GM23338 (cell line): ENCODE data around the gene REEP3. TPM values are rescaled to one million over a fixed set of nuclear protein-coding genes. Genes with fewer than 3 reads are reported as not detected.

Experiments used
- ATAC-seq: fragments of 200-7000 bp; cut with Tn5 transposase; 3 replicates; pipeline ENCODE4 v1.9.1; 2020
- DNase-seq: peaks from one replicate; pipeline ENCODE4 v3.0.0-alpha.2; 2015; ENCODE audit warnings: low spot score
- H2AFZ ChIP-seq: fragments of 200-600 bp; sonication (generic); 2 replicates; pipeline ENCODE4 v1.8.0; 2016; ENCODE audit warnings: antibody characterized with exemption, mild to moderate bottlenecking, moderate library complexity
- H3F3A ChIP-seq: fragments of 200-600 bp; sonication (generic); replicated peaks from 2 replicates; pipeline ENCODE4 v1.8.0; 2017; ENCODE audit warnings: antibody characterized with exemption, mixed run types, low read depth
- H3K27ac ChIP-seq: fragments of 200-600 bp; sonication (generic); 2 replicates; pipeline ENCODE4 v1.6.1; 2016; ENCODE audit warnings: low read depth
- H3K27me3 ChIP-seq: fragments of 200-600 bp; sonication (generic); 2 replicates; pipeline ENCODE4 v1.8.0; 2016; ENCODE audit warnings: mild to moderate bottlenecking, mixed run types, moderate library complexity; ENCODE audit not compliant: insufficient read depth
- H3K36me3 ChIP-seq: fragments of 200-600 bp; sonication (generic); 2 replicates; pipeline ENCODE4 v1.8.0; 2016; ENCODE audit warnings: mild to moderate bottlenecking; ENCODE audit not compliant: insufficient read depth
- H3K4me1 ChIP-seq: fragments of 200-600 bp; sonication (generic); 2 replicates; pipeline ENCODE4 v1.8.0; 2016; ENCODE audit warnings: mild to moderate bottlenecking, moderate library complexity; ENCODE audit not compliant: insufficient read depth
- H3K4me2 ChIP-seq: fragments of 200-600 bp; sonication (generic); 2 replicates; pipeline ENCODE4 v1.7.1; 2017; ENCODE audit warnings: mixed run types
- H3K4me3 ChIP-seq: fragments of 200-600 bp; sonication (generic); 2 replicates; pipeline ENCODE4 v1.6.1; 2016; ENCODE audit warnings: mixed run types
- H3K79me2 ChIP-seq: fragments of 200-600 bp; sonication (generic); replicated peaks from 2 replicates; pipeline ENCODE4 v1.8.0; 2017; ENCODE audit warnings: mild to moderate bottlenecking; ENCODE audit not compliant: insufficient read depth
- H3K9me2 ChIP-seq: fragments of 200-600 bp; sonication (generic); 2 replicates; pipeline ENCODE4 v1.8.0; 2017; ENCODE audit not compliant: insufficient read depth
- H4K20me1 ChIP-seq: fragments of 200-600 bp; sonication (generic); replicated peaks from 2 replicates; pipeline ENCODE4 v1.8.0; 2017; ENCODE audit warnings: mild to moderate bottlenecking; ENCODE audit not compliant: insufficient read depth
- H3K27ac Mint-ChIP-seq: 2 replicates; pipeline ENCODE4 v1.8.0; 2020; ENCODE audit warnings: inconsistent platforms, mild to moderate bottlenecking, moderate library complexity, mixed read lengths
- H3K27me3 Mint-ChIP-seq: 3 replicates; pipeline ENCODE4 v1.8.0; 2022; ENCODE audit warnings: low read depth, mild to moderate bottlenecking, moderate library complexity, mixed read lengths, inconsistent platforms; ENCODE audit not compliant: insufficient read depth, poor library complexity
- H3K36me3 Mint-ChIP-seq: 3 replicates; pipeline ENCODE4 v1.8.0; 2021; ENCODE audit warnings: low read depth, mild to moderate bottlenecking, inconsistent platforms, moderate library complexity, mixed read lengths
- H3K4me1 Mint-ChIP-seq: 3 replicates; pipeline ENCODE4 v1.8.0; 2020; ENCODE audit warnings: mild to moderate bottlenecking, inconsistent platforms, mixed read lengths
- H3K4me3 Mint-ChIP-seq: 3 replicates; pipeline ENCODE4 v1.8.0; 2021; ENCODE audit warnings: moderate library complexity, mild to moderate bottlenecking, inconsistent platforms, mixed read lengths
- H3K9me3 Mint-ChIP-seq: 3 replicates; pipeline ENCODE4 v1.8.0; 2020; ENCODE audit warnings: moderate library complexity, mild to moderate bottlenecking, inconsistent platforms, mixed read lengths
- CREB1 ChIP-seq: fragments of 250-450 bp; sonication (Bioruptor Pico); IDR thresholded peaks from 2 replicates; pipeline ENCODE4 v1.5.0; 2020; ENCODE audit warnings: low read depth, mild to moderate bottlenecking, moderate library complexity
- EZH2 ChIP-seq: fragments of 200-600 bp; sonication (generic); IDR thresholded peaks from one replicate; pipeline ENCODE4 v1.8.0; 2017; ENCODE audit warnings: antibody characterized with exemption, mild to moderate bottlenecking, low read depth; ENCODE audit not compliant: unreplicated experiment
- EZH2phosphoT487 ChIP-seq: fragments of 200-600 bp; sonication (generic); IDR thresholded peaks from one replicate; pipeline ENCODE4 v1.8.1; 2018; ENCODE audit warnings: antibody characterized with exemption; ENCODE audit not compliant: unreplicated experiment
- JUNB ChIP-seq: IDR thresholded peaks from one replicate; pipeline ENCODE4 v1.6.1; 2016; ENCODE audit warnings: antibody characterized with exemption; ENCODE audit not compliant: unreplicated experiment
- NANOG ChIP-seq: IDR thresholded peaks from 2 replicates; pipeline ENCODE4 v1.6.1; 2016; ENCODE audit warnings: antibody characterized with exemption, borderline replicate concordance
- POLR2AphosphoS5 ChIP-seq: IDR thresholded peaks from 2 replicates; pipeline ENCODE4 v1.6.1; 2016; ENCODE audit warnings: antibody characterized with exemption, low read depth
- STAT1 ChIP-seq: IDR thresholded peaks from one replicate; pipeline ENCODE4 v1.6.1; 2016; ENCODE audit warnings: antibody characterized with exemption; ENCODE audit not compliant: unreplicated experiment
- ZNF114 ChIP-seq: fragments of 250-450 bp; sonication (Bioruptor Pico); IDR thresholded peaks from 2 replicates; pipeline ENCODE4 v1.5.0; 2020; ENCODE audit warnings: mild to moderate bottlenecking, moderate library complexity
- ZNF462 ChIP-seq: fragments of 250-450 bp; sonication (Bioruptor Pico); IDR thresholded peaks from 2 replicates; pipeline ENCODE4 v1.5.0; 2020; ENCODE audit warnings: mild to moderate bottlenecking, moderate library complexity
- polyA plus RNA-seq: library from polyadenylated mRNA; unstranded; fragments of >200 nt; fragmentation: Nextera tagmentation; extraction: Ambion mirVana; gene quantifications from 2 replicates; pipeline ENCODE4 v1.2.1, GENCODE V29; 2016
- total RNA-seq: library from RNA; depleted of rRNA; stranded (reverse); fragments of >200 nt; shearing (Covaris generic); gene quantifications from 2 replicates; pipeline ENCODE4 v1.2.3, GENCODE V29; 2014
- TF ChIP-seq, protein P1 (sequence below): IDR thresholded peaks from 2 replicates; pipeline ENCODE4 v1.6.1; 2016; ENCODE audit warnings: antibody characterized with exemption
- TF ChIP-seq, protein P2 (sequence below), 2 experiments: fragments of 200-600 bp in 1 of 2; sonication (generic) in 1 of 2; conservative IDR thresholded peaks; 2 replicates each; pipeline versions ENCODE4 v1.5.1 to v1.6.1; 2016 to 2017; ENCODE audit warnings: antibody characterized with exemption in 2 of 2, low read depth in 2 of 2, mild to moderate bottlenecking in 2 of 2, moderate library complexity in 1 of 2
- TF ChIP-seq, protein P3 (sequence below): IDR thresholded peaks from one replicate; pipeline ENCODE4 v1.6.1; 2018; ENCODE audit warnings: antibody characterized with exemption; ENCODE audit not compliant: unreplicated experiment

Gene REEP3
- total and polyA plus RNA-seq, 2 experiments from 2014 or later = 29.5 to 48.7 TPM

DNA sequence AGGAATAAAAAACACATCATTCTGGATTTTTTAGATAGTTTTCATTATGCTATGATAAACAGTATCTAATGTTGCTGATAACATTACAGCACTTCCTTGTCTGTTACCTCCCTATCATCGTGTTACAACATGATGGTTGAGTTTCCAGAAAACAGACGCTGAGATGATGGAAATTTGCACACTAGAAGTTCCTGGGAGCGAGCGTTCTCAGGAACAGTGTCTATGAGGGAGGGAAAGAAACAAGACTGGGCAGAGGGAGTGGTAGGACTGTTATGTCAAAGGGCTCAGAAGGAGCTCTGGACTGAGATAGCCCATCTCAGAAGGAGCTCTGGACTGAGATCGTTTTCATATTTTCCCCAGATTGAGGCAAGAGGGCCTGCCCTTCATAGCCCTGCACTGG, 121.6 kb downstream of the REEP3 start (continued):
- no peak for TF ChIP-seq ZNF462 (CRISPR knock-in tag)
- no peak for TF ChIP-seq EZH2
- TF ChIP-seq POLR2AphosphoS5 = no peak
- no peak for TF ChIP-seq CREB1 (CRISPR knock-in tag)

- H2AFZ ChIP-seq = peak overlapping the region; percentile 3; the same call in 1 of the 2 replicates
- no peak for DNase-seq
- H3K27ac Mint-ChIP-seq = no peak overlapping the region; the same call in 1 of the 2 replicates
- TF ChIP-seq NANOG = no peak
- TF ChIP-seq, protein P1, sequence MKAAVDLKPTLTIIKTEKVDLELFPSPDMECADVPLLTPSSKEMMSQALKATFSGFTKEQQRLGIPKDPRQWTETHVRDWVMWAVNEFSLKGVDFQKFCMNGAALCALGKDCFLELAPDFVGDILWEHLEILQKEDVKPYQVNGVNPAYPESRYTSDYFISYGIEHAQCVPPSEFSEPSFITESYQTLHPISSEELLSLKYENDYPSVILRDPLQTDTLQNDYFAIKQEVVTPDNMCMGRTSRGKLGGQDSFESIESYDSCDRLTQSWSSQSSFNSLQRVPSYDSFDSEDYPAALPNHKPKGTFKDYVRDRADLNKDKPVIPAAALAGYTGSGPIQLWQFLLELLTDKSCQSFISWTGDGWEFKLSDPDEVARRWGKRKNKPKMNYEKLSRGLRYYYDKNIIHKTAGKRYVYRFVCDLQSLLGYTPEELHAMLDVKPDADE = no peak
- TF ChIP-seq STAT1 = no peak
- TF ChIP-seq ZNF114 (CRISPR knock-in tag) = no peak
- TF ChIP-seq, protein P2, sequence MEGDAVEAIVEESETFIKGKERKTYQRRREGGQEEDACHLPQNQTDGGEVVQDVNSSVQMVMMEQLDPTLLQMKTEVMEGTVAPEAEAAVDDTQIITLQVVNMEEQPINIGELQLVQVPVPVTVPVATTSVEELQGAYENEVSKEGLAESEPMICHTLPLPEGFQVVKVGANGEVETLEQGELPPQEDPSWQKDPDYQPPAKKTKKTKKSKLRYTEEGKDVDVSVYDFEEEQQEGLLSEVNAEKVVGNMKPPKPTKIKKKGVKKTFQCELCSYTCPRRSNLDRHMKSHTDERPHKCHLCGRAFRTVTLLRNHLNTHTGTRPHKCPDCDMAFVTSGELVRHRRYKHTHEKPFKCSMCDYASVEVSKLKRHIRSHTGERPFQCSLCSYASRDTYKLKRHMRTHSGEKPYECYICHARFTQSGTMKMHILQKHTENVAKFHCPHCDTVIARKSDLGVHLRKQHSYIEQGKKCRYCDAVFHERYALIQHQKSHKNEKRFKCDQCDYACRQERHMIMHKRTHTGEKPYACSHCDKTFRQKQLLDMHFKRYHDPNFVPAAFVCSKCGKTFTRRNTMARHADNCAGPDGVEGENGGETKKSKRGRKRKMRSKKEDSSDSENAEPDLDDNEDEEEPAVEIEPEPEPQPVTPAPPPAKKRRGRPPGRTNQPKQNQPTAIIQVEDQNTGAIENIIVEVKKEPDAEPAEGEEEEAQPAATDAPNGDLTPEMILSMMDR (conservative IDR thresholded peaks at IDR 0.05; ENCODE audit: low read depth in 2 of 2) = no peak
- TF ChIP-seq, protein P3, sequence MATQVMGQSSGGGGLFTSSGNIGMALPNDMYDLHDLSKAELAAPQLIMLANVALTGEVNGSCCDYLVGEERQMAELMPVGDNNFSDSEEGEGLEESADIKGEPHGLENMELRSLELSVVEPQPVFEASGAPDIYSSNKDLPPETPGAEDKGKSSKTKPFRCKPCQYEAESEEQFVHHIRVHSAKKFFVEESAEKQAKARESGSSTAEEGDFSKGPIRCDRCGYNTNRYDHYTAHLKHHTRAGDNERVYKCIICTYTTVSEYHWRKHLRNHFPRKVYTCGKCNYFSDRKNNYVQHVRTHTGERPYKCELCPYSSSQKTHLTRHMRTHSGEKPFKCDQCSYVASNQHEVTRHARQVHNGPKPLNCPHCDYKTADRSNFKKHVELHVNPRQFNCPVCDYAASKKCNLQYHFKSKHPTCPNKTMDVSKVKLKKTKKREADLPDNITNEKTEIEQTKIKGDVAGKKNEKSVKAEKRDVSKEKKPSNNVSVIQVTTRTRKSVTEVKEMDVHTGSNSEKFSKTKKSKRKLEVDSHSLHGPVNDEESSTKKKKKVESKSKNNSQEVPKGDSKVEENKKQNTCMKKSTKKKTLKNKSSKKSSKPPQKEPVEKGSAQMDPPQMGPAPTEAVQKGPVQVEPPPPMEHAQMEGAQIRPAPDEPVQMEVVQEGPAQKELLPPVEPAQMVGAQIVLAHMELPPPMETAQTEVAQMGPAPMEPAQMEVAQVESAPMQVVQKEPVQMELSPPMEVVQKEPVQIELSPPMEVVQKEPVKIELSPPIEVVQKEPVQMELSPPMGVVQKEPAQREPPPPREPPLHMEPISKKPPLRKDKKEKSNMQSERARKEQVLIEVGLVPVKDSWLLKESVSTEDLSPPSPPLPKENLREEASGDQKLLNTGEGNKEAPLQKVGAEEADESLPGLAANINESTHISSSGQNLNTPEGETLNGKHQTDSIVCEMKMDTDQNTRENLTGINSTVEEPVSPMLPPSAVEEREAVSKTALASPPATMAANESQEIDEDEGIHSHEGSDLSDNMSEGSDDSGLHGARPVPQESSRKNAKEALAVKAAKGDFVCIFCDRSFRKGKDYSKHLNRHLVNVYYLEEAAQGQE = no peak
- TF ChIP-seq CREB1 (CRISPR knock-in tag) = no peak
- TF ChIP-seq EZH2phosphoT487 = no peak
- no peak for TF ChIP-seq JUNB
- TF ChIP-seq EZH2 = no peak
These were observed 123.4 kb downstream of the REEP3 start for GRCh38 chr10:63644418-63645142.

More at GRCh38 chr10:63644418-63645142, 123.4 kb downstream of the REEP3 start:
- no peaks in the 10 kb centered on the region for H4K20me1 ChIP-seq
- no peaks in the 10 kb centered on the region for H3K36me3 ChIP-seq
- peak overlapping the region; percentile 9; the same call in 1 of the 2 replicates for H3K4me2 ChIP-seq
- H3F3A ChIP-seq = no peaks in the 10 kb centered on the region
- no peak overlapping the region for H3K4me3 ChIP-seq
- peaks cover 11% of the 10 kb centered on the region; the same call in 2 of the 3 replicates for H3K4me1 Mint-ChIP-seq
- no peaks in the 10 kb centered on the region for H3K27me3 Mint-ChIP-seq
- H3K9me2 ChIP-seq = peaks cover 5% of the 10 kb centered on the region
- H3K79me2 ChIP-seq = no peaks in the 10 kb centered on the region
- H3K36me3 Mint-ChIP-seq = no peaks in the 10 kb centered on the region
- H3K27ac ChIP-seq = no peak overlapping the region
- no peak for ATAC-seq
- H3K27me3 ChIP-seq = no peaks in the 10 kb centered on the region
- H3K4me3 Mint-ChIP-seq = no peak overlapping the region
- H3K9me3 Mint-ChIP-seq = no peaks in the 10 kb centered on the region
- peaks cover 6% of the 10 kb centered on the region; the same call in 1 of the 2 replicates for H3K4me1 ChIP-seq
